Measurements from ENCODE around the gene SLC12A5. TPM values are rescaled to one million over a fixed set of nuclear protein-coding genes. Genes with fewer than 3 reads are reported as not detected.

SLC12A5 gene
- total RNA-seq, 2 donors from 2014 or later, result not detected

GRCh38 chr20:46083531-46084061 lies 54.6 kb downstream of the SLC12A5 start:
- H3K4me3 ChIP-seq, result no peak overlapping the region
- no peak for TF ChIP-seq CTCF (IDR thresholded peaks at IDR 0.05)
- H3K36me3 ChIP-seq, result peaks cover 8% of the 10 kb centered on the region
- DNase-seq (ENCODE audit: low spot score) (no peak), ATAC-seq (ENCODE audit: insufficient number of reproducible peaks, low FRiP score, low read depth) (no peak)
- peaks cover 72 to 96% of the 10 kb centered on the region in 2 donors for H3K4me1 ChIP-seq (ENCODE audit: control insufficient read depth in 1 of 2, low read depth in 2 of 2)
- no peaks in the 10 kb centered on the region for H3K9me3 ChIP-seq
- no peaks in the 10 kb centered on the region for H3K27me3 ChIP-seq (replicated peaks; ENCODE audit: insufficient read depth)
- no peak overlapping the region for H3K27ac ChIP-seq

- Histone ChIP-seq H3K27ac (no peak overlapping the region), H3K36me3 (no peaks in the 10 kb centered on the region), H3K4me3 (no peak overlapping the region), H3K9me3 (no peaks in the 10 kb centered on the region), H3K27me3 (replicated peaks; ENCODE audit: insufficient read depth) (no peaks in the 10 kb centered on the region), H3K4me1 (ENCODE audit: control insufficient read depth in 1 of 2, low read depth in 2 of 2) (peaks cover 72 to 88% of the 10 kb centered on the region in 2 donors)
- no peak for ATAC-seq (ENCODE audit: insufficient number of reproducible peaks, low FRiP score, low read depth)
- no peak for TF ChIP-seq CTCF (IDR thresholded peaks at IDR 0.05)
- no peak for DNase-seq (ENCODE audit: low spot score)
Measured at GRCh38 chr20:46084805-46085178, 55.8 kb downstream of the SLC12A5 start.

GRCh38 chr20:46085179-46085851 lies 56.3 kb downstream of the SLC12A5 start:
- ATAC-seq (ENCODE audit: insufficient number of reproducible peaks, low FRiP score, low read depth), result no peak

GRCh38 chr20:46087161-46087560 lies 58.1 kb downstream of the SLC12A5 start:
- peaks cover 51 to 73% of the 10 kb centered on the region in 2 donors for H3K4me1 ChIP-seq (ENCODE audit: control insufficient read depth in 1 of 2, low read depth in 2 of 2)
- ATAC-seq (ENCODE audit: insufficient number of reproducible peaks, low FRiP score, low read depth), result no peak
- no peak overlapping the region for H3K4me3 ChIP-seq
- TF ChIP-seq CTCF (IDR thresholded peaks at IDR 0.05), result no peak
- H3K27ac ChIP-seq, result no peak overlapping the region
- H3K27me3 ChIP-seq (replicated peaks; ENCODE audit: insufficient read depth), result no peaks in the 10 kb centered on the region
- no peaks in the 10 kb centered on the region for H3K36me3 ChIP-seq
- DNase-seq (ENCODE audit: low spot score), result no peak
- H3K9me3 ChIP-seq, result no peaks in the 10 kb centered on the region

More at GRCh38 chr20:46085179-46085851, 56.3 kb downstream of the SLC12A5 start:
- DNase-seq (ENCODE audit: low spot score), result no peak
- Histone ChIP-seq H3K4me1 (ENCODE audit: control insufficient read depth in 1 of 2, low read depth in 2 of 2) (peaks cover 69 to 86% of the 10 kb centered on the region in 2 donors), H3K4me3 (no peak overlapping the region), H3K9me3 (no peaks in the 10 kb centered on the region), H3K27ac (no peak overlapping the region), H3K27me3 (replicated peaks; ENCODE audit: insufficient read depth) (no peaks in the 10 kb centered on the region), H3K36me3 (no peaks in the 10 kb centered on the region)
- no peak for TF ChIP-seq CTCF (IDR thresholded peaks at IDR 0.05)

GRCh38 chr20:46088409-46089166 lies 59.6 kb downstream of the SLC12A5 start:
- peaks cover 36 to 59% of the 10 kb centered on the region in 2 donors for H3K4me1 ChIP-seq (ENCODE audit: control insufficient read depth in 1 of 2, low read depth in 2 of 2)
- no peak for ATAC-seq (ENCODE audit: insufficient number of reproducible peaks, low FRiP score, low read depth)
- peak overlapping the region; percentile 91 to 98 for H3K27ac ChIP-seq
- H3K4me3 ChIP-seq, result peak overlapping the region; percentile 88
- no peaks in the 10 kb centered on the region for H3K36me3 ChIP-seq
- H3K9me3 ChIP-seq, result no peaks in the 10 kb centered on the region
- DNase-seq (ENCODE audit: low spot score), result no peak
- no peaks in the 10 kb centered on the region for H3K27me3 ChIP-seq (replicated peaks; ENCODE audit: insufficient read depth)
- TF ChIP-seq CTCF (IDR thresholded peaks at IDR 0.05), result no peak

Data from thoracic aorta (tissue), 2 donors.